KG1 (cell line): ENCODE results near the gene PTPDC1.

Source experiments
- DNase-seq: peaks from one replicate; lab custom pipeline; 2025; lab: John Stamatoyannopoulos, UW

The PTPDC1 gene, protein sequence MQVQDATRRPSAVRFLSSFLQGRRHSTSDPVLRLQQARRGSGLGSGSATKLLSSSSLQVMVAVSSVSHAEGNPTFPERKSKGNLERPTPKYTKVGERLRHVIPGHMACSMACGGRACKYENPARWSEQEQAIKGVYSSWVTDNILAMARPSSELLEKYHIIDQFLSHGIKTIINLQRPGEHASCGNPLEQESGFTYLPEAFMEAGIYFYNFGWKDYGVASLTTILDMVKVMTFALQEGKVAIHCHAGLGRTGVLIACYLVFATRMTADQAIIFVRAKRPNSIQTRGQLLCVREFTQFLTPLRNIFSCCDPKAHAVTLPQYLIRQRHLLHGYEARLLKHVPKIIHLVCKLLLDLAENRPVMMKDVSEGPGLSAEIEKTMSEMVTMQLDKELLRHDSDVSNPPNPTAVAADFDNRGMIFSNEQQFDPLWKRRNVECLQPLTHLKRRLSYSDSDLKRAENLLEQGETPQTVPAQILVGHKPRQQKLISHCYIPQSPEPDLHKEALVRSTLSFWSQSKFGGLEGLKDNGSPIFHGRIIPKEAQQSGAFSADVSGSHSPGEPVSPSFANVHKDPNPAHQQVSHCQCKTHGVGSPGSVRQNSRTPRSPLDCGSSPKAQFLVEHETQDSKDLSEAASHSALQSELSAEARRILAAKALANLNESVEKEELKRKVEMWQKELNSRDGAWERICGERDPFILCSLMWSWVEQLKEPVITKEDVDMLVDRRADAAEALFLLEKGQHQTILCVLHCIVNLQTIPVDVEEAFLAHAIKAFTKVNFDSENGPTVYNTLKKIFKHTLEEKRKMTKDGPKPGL

DNA sequence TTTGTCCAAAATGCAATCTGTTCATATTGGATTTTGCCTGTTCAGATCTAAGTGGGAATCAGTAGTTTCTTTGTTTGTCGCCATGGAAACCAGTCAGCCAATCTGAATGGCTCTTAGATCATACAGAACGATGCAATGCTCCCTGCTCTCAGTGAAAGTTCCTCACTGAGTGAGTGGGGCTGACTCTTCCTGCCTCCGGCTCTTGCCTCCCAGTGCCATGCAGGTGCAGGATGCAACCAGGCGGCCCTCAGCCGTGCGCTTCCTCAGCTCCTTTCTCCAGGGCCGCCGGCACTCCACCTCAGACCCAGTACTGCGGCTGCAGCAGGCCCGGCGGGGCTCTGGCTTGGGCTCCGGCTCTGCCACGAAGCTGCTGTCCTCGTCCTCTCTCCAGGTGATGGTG lies at the start of gene PTPDC1:
Gene PTPDC1 (plus strand): TSS at position 151 of the 400 bp plus-strand sequence. CDS start 67 bp downstream, at position 218.
- no peak for DNase-seq

DNA sequence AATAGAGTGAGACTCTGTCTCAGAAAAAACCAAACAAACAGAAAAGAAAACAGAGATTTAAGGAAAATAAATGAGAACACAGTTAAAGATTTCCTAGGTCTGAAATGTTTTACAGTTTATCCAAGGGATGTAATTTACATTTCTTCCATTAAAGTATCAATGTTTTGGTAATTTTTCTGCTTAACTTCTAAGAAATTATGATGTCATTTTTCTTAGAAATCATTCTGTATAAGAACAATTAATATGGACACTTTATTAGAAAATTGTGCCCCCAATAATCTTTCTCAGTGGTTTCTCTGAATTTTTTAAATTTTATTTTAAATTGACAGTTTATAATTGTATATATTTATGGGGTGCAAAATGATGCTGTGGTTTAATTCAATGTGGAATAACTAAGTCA lies 49.8 kb upstream of the PTPDC1 start:
- no peak for DNase-seq

DNA sequence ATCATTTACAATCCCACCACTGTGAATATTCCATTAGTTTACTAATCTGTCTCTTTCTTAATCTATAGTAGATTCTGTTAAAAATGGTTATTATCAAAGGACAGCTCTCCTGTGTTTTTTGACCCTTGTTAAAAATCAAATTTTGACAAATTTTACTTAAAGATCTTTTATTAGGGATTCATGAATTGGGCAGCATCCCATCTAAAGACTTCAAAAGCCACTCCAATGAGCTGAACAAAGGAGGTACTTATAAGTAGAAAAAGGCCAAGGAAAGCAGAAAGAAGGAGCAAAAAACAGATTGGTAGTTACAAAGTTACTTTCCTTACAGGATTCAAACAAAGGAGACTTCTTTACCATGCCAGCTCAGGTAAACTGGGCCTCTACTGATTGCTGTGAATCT lies 44.5 kb upstream of the PTPDC1 start:
- DNase-seq: no peak

DNA sequence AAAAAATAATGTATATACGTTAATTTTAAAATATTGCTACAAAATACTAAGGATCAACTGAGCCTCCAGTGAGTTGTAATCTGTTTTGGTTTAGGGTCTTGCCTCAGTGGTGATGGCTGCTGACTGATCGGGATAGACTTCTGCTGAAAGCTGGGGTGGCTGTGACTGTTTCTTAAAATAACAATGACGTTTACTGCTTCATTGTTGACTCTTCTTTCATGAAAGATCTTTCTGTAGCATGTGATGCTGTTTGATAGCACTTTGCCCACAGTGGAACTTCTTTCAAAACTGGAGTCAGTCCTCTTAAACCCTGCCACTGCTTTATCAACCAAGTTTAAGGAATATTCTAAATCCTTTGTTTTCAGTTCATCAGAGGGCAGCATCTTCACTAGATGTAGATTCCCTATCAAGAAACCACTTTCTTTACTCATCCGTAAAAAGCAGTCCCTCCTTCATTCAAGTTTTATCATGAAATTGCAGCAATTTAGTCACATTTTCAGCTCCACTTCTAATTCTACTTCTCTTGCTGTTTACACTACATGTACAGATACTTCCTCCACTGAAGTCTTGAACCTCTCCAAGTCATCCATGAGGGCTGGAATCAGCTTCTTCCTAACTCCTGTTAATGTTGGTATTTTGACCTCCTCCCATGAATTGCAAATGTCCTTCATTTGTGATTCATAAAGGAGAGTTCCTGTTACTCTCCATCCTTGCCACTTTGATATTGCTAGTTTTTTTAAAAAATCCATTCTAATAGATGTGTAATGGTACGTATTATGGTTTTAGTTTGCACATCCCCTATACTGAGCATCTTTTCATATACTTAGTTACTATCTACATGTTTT lies 41.5 kb upstream of the PTPDC1 start:
- DNase-seq: no peak

DNA sequence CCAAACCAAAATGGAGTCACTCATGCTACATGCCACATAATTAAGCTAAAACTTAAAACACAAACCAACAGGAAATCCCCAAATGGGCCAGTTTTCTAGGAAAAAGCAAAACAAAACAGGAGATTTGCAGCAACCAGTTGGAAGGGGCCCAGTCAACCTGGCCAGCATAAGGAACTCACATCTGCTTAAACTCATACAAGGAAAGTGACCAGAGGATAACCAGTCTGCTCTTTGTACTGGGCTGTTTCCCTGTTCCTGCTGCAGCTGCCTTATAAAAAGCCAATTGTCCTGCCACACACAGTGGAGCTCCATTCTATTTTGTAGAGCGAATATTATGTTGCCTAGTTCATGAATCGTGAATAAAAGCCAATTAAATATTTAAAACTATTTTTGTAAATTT lies 29.5 kb upstream of the PTPDC1 start:
- DNase-seq: no peak

DNA sequence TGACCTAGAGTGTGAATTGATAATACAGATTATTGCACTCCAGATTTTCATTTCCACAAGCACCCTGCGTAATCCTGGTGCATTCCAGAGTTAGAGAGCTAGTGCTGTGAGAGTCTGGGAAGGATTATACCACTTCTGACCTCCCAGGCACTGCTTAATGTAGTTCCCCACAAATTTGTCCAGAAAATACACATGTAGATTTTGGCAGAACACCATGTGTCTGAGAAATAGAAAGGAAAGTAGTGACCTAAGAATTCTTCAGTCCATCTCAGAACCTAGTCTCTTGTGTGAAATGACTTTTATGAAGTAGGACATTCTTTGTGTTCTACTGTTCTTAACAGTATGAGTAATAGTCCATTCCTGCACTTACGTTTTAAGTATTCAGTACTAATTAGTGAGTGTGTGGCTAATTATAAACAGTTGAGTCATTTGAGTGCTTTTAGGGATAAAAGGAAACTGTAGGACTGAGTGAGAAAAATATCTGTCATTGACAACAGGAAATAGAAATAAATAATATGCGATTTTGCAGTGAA lies 27.8 kb upstream of the PTPDC1 start:
- DNase-seq: no peak

DNA sequence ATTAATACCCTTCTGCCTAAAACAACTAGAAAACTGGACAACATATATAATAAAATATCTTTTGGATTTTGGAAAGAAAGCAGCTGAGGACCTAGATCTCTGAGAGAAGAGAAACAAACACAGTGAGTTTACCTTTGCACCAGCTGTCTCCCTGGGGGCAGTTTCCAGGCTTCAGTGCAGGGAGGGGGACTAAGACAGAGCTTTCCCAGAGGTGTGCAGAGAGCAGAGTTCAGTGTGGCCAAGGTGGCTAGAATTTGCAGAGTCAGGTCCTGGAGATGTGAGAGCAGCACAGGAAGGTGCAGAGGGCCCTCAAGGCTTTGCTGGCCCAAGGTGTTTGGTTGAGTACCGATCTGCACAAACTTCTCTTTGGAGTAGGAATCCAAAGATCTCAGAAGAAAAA lies 26.3 kb upstream of the PTPDC1 start:
- no peak for DNase-seq

DNA sequence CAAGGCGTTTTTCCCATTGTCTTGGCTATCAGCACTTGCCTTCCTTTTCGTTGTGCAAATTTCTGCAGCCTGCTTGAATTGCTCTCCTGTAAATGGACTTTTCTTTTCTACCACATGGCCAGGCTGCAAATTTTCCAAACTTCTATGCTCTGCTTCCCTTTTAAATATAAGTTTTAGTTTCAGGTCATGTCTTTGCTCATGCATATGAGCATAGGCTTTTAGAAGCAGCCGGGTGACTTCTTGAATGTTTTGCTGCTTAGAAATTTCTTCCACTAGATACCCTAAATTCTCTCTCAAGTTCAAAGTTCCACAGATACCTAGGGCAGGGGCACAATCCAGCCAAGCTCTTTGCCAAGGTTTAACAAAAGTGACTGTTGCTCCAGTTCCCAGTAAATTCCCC lies 22.4 kb upstream of the PTPDC1 start:
- DNase-seq: no peak

DNA sequence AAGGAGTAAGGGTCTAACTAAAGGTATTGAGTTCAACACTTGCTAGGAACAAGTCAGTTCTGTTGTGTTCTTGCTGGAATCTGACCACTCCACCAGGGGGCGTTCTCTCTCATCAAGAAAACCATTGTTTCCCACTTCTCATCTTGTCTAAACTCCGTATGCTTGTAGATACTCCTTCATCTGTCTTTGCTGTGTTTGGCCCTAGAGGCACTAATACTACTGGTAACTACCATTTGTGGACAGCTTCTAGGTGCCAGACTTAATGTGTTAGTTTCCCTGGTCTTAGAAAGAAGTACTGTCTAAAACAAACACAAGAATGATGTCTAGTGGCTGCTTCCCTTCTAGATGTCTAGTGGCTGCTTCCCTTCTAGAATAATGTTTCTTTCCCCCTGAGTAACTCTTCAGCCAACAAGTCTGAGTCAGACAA lies 18.7 kb upstream of the PTPDC1 start:
- peak; percentile 65 for DNase-seq

DNA sequence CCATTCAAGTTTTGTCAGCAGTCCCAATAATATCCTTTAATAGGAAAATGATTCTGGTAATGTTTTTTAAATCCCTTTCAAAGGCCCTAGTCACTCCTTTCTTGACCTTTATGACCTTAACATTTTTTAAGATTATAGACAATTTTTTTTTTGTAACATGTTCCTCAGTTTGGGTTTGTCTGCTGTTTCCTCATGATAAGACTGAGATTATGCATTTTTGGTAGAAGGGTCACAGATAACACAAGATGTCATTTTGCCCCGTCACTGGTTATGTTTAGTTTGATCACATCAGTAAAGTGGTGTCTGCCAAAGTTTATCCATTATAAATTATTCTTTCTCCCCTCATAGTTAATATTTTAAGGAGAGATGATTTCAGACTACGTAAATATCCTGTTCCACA lies 16.0 kb upstream of the PTPDC1 start:
- DNase-seq: no peak

DNA sequence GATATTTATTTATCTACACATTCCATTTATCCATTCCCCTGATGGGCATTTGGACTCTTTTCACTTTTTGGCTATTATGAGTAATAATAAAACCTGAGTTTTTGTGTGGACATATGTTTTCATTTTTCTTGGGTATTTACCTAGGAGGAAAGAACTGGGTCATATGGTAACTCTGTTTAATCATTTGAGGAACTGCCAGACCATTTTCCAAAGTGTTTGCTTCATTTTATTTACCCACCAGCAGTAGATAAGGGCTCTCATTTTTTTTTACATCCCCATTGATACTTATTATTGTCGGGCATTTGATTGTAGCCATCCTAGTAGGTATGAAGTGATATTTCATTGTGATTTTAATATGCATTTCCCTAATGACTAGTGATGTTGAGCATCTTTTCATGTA lies 7.7 kb upstream of the PTPDC1 start:
- no peak for DNase-seq

DNA sequence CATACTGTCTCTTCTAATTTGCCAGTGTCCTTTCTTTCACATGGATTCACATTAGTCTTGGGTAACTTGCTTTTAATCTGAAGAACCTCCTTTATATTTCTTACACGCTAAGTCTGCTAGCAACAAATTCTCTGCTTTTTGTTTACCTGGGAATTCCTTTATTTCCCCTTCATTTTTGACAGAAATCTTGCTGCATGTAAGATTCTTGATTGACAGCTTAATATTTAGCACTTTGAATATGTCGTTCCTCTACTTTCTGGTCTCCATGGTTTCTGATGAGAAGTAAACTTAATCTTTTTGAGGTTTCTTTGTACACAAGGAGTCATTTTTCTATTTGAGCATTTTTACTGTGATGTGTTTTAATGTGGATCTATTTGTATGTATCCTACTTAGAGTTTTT lies 6.2 kb upstream of the PTPDC1 start:
- DNase-seq: no peak

DNA sequence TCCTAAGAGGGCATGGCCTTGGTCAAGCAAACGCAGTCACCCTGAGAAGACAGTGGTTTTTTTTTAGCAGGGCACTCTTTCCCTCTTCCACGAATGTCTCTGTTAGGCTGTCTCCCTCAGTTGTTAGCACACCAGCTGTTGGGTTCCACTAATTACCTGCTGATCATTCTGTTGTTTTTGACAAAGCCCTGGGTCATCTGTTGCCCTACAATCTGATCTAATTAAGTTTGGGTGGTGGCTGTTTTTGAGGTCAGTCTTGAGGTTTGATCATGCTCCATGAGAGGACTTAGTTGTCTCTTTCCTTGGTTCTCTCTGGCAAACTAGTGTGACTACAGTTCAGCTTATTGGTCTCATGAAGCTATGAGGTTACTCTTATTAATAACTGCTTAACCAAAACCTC lies 5.0 kb upstream of the PTPDC1 start:
- DNase-seq: no peak

DNA sequence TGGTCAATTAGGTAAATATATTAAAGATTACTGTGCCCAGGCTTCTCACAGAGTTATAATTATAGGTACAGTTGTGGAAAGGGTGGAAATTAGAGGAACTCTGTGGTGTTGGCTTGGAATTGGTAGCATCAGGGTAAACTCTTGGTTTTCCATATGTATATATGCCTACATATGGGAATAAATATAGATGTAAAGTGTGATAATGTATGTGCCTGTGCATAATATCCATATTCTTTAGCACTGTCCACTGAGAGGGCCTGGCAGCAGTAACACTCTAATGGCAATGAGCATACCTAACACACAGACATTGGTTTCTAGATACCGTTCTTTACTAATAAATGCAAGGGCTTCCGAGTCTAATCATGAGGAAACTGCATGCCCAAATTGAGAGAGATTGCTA lies 4.0 kb upstream of the PTPDC1 start:
- no peak for DNase-seq

DNA sequence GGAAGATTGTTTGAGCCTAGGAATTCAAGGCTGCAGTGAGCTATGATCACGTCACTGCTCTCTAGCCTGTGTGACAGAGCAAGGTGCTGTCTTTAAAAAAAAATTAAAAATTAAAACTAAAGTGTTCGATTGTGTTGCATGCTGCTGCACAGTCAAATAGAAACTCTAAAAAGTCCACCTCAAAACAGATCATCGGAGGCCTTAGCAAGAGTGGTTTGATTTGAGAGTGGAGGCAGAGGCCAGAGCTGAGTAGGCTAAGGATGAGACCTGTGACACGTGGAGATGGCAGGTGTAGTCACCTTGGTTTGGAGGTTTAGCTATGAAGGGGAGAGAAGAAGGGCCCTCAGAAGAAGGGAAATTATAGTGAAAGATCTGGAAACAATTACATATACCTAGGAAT lies 2.8 kb upstream of the PTPDC1 start:
- DNase-seq: no peak

DNA sequence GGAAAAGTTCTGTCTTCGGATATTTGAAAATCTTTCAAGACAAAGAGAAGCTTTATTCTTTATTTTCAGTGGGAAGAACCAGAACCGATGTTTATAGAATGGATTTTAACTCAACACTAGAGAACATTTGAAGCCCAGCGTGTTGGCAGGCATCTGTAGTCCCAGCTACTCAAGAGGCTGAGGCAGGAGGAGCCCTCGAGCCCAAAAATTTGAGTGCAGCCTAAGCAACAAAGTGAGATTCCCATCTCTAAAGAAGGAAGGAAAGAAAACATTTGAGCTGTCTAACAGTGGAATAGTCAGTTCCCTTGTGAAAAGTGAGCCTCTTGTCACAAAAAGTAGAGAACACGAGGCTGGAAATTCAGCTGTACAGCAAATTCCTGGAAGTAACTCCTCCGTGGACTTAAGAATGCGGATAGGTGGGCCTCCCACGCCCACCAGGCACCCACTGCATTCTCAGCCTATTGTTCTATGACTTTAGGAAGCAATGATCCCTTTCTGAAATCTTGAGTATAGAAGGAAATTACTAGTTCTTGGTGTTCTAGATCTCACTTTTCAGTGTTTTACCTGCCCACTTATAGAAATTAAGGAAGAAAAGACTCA lies 2.3 kb upstream of the PTPDC1 start:
- no peak for DNase-seq

DNA sequence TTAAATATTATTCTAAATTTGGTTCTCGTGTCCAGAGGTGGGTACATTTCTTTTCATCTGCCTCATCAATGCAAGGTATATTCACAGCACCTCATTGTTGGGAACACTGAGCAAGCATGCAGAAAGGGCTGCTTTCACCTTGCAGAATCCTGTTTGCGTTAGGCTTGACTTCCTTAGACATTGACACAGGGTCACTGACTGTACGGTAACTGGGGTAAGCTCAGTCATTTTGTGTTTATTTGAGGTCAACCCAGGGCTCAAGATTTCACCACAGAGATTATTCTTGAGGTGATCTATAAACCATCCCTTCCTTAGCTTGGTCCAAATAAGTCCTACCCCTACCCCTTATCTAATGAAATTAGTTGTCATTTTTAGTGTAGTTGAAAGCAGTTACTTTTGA lies 1.7 kb upstream of the PTPDC1 start:
- DNase-seq: no peak

DNA sequence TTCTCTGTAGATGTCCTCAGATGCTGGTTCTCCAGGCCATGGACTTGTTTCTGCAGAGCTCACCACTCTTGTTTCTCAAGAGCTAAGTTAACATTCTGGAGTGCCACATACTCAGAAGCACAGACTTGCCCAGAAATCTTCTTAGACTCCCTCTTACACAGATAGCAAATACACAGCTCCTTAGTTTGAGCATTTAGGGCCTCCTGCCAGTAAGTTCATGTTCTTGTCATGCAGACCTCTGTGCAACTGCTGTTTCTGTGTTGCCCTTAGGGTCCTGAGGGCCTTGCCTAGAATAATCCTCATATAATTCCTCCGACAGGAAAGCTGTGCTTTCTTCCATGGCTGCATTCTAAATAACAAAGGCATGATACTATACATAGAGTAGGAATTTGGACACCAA lies 1.3 kb upstream of the PTPDC1 start:
- no peak for DNase-seq

DNA sequence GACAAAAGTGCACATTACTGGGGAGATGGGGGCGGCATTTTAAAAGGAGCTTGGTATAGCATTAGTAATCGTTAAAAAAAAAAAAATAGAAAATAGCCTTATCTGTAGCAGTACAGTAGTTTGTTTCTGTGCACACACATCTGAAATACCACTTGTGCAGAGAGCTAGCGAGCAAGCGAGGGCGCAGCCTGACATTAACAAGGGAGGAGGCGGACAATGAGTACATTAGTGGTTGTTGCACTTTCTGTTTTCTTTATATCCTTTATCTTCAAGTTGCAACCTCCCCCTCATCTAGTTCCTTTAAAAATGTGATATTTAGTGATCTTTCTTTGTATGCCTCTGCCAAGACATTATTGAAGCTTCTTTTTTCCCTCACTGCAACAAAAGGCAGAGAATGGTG lies 880 bp upstream of the PTPDC1 start:
- DNase-seq: no peak

DNA sequence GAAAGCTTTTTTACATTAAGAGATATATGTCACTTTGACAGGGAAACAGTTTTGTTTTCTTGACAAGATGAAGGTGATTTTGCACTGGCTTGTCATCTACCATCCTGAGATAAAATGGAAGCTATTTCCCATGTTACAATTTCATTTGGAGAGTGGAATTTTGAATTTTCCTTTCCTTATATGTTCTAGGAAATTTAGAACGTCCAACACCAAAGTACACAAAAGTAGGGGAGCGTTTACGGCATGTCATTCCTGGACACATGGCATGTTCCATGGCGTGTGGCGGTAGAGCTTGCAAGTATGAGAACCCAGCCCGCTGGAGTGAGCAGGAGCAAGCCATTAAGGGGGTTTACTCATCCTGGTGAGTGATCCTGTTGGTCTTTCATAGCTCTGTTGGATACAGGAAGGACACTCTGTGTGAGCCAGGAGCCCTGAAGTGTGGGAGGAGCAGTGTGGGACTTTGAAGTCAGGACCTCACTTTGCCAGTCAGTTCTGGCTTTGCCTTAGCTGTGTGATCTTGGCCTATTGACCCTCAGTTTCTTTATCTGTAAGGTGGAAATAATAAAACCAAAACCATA lies 887 bp downstream of the PTPDC1 start:
- DNase-seq: no peak
